ENCODE data around the gene RAPGEF3. TPM values are rescaled to one million over a fixed set of nuclear protein-coding genes. Genes with fewer than 3 reads are reported as not detected.

The RAPGEF3 gene
- polyA plus RNA-seq, 1 experiment = 2.4 TPM

- no peak for TF ChIP-seq CTCF (IDR thresholded peaks at IDR 0.05; ENCODE audit: insufficient read depth, low read depth, low read length)
- no peak overlapping the region for H3K4me3 ChIP-seq (ENCODE audit: low read depth, low read length)
- H3K36me3 ChIP-seq (ENCODE audit: control insufficient read depth, insufficient read depth, low read length) = peaks cover 5% of the 10 kb centered on the region
- ChIA-PET POLR2A (no interaction called here), CTCF (interaction anchor here (0.8 to 19.2 kb wide), 9 partner anchors 9 to 172 kb away, joined by 3 to 454 read pairs (median 33); partner anchors contain the start of genes ENDOU and RAPGEF3)
- DNase-seq (ENCODE audit: low read depth) = no peak
- no peaks in the 10 kb centered on the region for H3K27me3 ChIP-seq (ENCODE audit: control insufficient read depth, insufficient read depth, low read length)
These were observed 18.5 kb upstream of the RAPGEF3 start for GRCh38 chr12:47777151-47777550.

DNA sequence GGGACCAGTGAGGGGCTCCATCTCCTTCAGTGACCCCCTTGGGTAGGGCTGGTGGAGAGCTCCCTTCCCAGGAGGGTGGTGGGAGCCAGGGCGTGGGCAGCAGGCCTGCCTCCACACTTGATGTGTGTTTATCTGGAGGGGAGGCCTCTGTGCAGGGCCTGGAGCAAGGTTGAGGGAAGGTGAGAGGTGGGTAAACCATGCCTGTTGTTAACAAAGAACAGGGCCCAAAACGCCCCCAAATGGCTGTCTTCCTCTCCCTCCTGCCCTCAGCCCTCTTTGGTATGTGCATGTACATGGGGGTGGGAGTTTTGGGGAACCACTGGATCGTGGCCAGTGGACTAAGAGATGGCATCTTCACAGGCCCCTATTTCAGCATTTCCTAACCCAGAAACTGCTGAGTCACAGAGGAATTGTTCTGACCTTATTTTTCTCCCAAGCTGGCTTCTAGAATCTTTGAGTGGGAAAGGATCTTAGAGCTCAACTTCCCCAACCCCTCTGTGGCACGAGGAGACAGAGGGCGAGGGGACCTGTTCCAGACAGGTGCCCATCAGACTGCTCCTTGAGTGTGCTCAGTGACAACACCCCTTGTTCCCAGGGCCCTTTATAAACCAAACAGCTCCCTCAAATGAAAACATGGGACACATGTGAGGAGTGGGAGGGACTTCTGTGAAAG, 17.9 kb upstream of the RAPGEF3 start:
- TF ChIP-seq CTCF (IDR thresholded peaks at IDR 0.05; ENCODE audit: insufficient read depth, low read depth, low read length) = no peak
- no peak overlapping the region for H3K4me3 ChIP-seq (ENCODE audit: low read depth, low read length)
- peaks cover 2% of the 10 kb centered on the region; the same call in 1 of the 2 replicates for H3K36me3 ChIP-seq (ENCODE audit: control insufficient read depth, insufficient read depth, low read length)
- POLR2A ChIA-PET = no interaction called here
- DNase-seq (ENCODE audit: low read depth) = no peak
- CTCF ChIA-PET = interaction anchor here (0.8 to 19.2 kb wide), 10 partner anchors 9 to 173 kb away, joined by 3 to 454 read pairs (median 20); partner anchors contain the start of genes ENDOU and RAPGEF3
- H3K27me3 ChIP-seq (ENCODE audit: control insufficient read depth, insufficient read depth, low read length) = no peaks in the 10 kb centered on the region; the same call in 1 of the 2 replicates

- POLR2A ChIA-PET = no interaction called here
- DNase-seq (ENCODE audit: low read depth) = no peak
- CTCF ChIA-PET = interaction anchor here (1.3 to 19.2 kb wide), 7 partner anchors 20 to 174 kb away, joined by 3 to 454 read pairs (median 82); partner anchors contain the start of genes ENDOU and RAPGEF3
- no peaks in the 10 kb centered on the region for H3K36me3 ChIP-seq (ENCODE audit: control insufficient read depth, insufficient read depth, low read length)
- no peak for TF ChIP-seq CTCF (IDR thresholded peaks at IDR 0.05; ENCODE audit: insufficient read depth, low read depth, low read length)
- no peak overlapping the region for H3K4me3 ChIP-seq (ENCODE audit: low read depth, low read length)
- no peaks in the 10 kb centered on the region; the same call in 1 of the 2 replicates for H3K27me3 ChIP-seq (ENCODE audit: control insufficient read depth, insufficient read depth, low read length)
These were observed 16.6 kb upstream of the RAPGEF3 start for GRCh38 chr12:47775100-47775911.

- Histone ChIP-seq H3K27me3 (ENCODE audit: control insufficient read depth, insufficient read depth, low read length) (no peaks in the 10 kb centered on the region; the same call in 1 of the 2 replicates), H3K36me3 (ENCODE audit: control insufficient read depth, insufficient read depth, low read length) (no peaks in the 10 kb centered on the region), H3K4me3 (ENCODE audit: low read depth, low read length) (no peak overlapping the region)
- ChIA-PET CTCF (interaction anchor here (1.3 to 19.2 kb wide), 6 partner anchors 19 to 63 kb away, joined by 3 to 454 read pairs (median 122); partner anchors contain the start of genes ENDOU and RAPGEF3), POLR2A (no interaction called here)
- no peak for DNase-seq (ENCODE audit: low read depth)
- no peak for TF ChIP-seq CTCF (IDR thresholded peaks at IDR 0.05; ENCODE audit: insufficient read depth, low read depth, low read length)
These were observed 16.0 kb upstream of the RAPGEF3 start for GRCh38 chr12:47774663-47775062.
